Activated CD4-positive, alpha-beta memory T cell treated with anti-CD3 and anti-CD28 coated beads for 36 hours (primary cell): Measurements from ENCODE around the gene RRP8. TPM values are rescaled to one million over a fixed set of nuclear protein-coding genes. Genes with fewer than 3 reads are reported as not detected.

Experiments used
- CTCF ChIA-PET: fragments of 350-600 bp; sonication (Branson Sonifier 250); formaldehyde crosslinking; loops from one replicate; lab custom pipeline; 2021; ENCODE audit warnings: antibody characterized with exemption, inconsistent platforms; lab: Charles Lee
- POLR2A ChIA-PET: fragments of 350-600 bp; sonication (Branson Sonifier 250); formaldehyde crosslinking; loops from one replicate; lab custom pipeline; 2021; ENCODE audit warnings: antibody characterized with exemption; lab: Charles Lee
- DNase-seq: peaks from one replicate; pipeline ENCODE4 v3.0.0-alpha.2; 2020
- H3K27ac Mint-ChIP-seq: one replicate; pipeline ENCODE4 v1.8.0; 2021; ENCODE audit warnings: mixed read lengths
- H3K27me3 Mint-ChIP-seq: one replicate; pipeline ENCODE4 v1.8.0; 2021; ENCODE audit warnings: mixed read lengths
- H3K36me3 Mint-ChIP-seq: one replicate; pipeline ENCODE4 v1.8.0; 2021; ENCODE audit warnings: mixed read lengths
- H3K4me1 Mint-ChIP-seq: one replicate; pipeline ENCODE4 v1.8.0; 2021; ENCODE audit warnings: low read depth, mixed read lengths
- H3K4me3 Mint-ChIP-seq: one replicate; pipeline ENCODE4 v1.8.0; 2021; ENCODE audit warnings: mild to moderate bottlenecking, mixed read lengths
- H3K9me3 Mint-ChIP-seq: one replicate; pipeline ENCODE4 v1.8.0; 2021; ENCODE audit warnings: mixed read lengths
- intact Hi-C: fragments of 100-400 bp; cut with micrococcal nuclease; formaldehyde crosslinking; loops from one replicate; pipeline ENCODE4 v1.15.1; 2023
- total RNA-seq, 2 experiments: library from RNA; stranded (reverse); gene quantifications; one replicate each; pipeline ENCODE4 v1.2.3, GENCODE V29; 2021

The RRP8 gene
- total RNA-seq, 2 experiments from 2014 or later, result 34.9 to 37.5 TPM

- no peaks in the 10 kb centered on the region for H3K27me3 Mint-ChIP-seq
- CTCF ChIA-PET, result interaction anchor here (0.6 to 1.2 kb wide), 3 partner anchors 32 to 143 kb away, joined by 3 to 4 read pairs (median 3); partner anchors contain the start of gene MRPL17
- H3K4me3 Mint-ChIP-seq, result no peak overlapping the region
- no peak for DNase-seq
- POLR2A ChIA-PET, result no interaction called here
- no peaks in the 10 kb centered on the region for H3K4me1 Mint-ChIP-seq
- no peak overlapping the region for H3K27ac Mint-ChIP-seq
- intact Hi-C loops, result no loop called here
- H3K36me3 Mint-ChIP-seq, result peaks cover 2% of the 10 kb centered on the region
- H3K9me3 Mint-ChIP-seq, result no peaks in the 10 kb centered on the region
These were observed 40.2 kb downstream of the RRP8 start for GRCh38 chr11:6563121-6563619.

- CTCF ChIA-PET, result no interaction called here
These were observed 42.1 kb downstream of the RRP8 start for GRCh38 chr11:6561288-6561687.

DNA sequence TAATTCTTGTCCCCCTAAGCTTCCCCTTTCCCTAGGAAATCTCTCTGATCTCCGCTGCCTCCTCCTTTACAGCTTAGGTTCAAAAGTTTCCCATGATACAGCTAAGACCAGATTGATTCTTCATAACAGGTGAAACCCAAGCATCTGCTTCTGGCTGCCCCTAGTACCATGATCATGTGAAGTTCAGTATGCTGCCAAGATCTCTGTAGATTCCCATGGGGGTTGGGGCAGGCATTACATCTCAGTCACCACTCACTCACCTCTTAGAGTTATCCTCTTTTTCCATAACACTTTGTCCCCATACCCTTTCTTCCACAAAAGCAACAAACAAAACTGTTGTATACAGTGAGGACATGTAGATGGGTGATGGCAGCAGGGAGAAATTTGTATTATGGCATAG is 44.0 kb downstream of the RRP8 start:
- CTCF ChIA-PET, result no interaction called here
- Mint-ChIP-seq H3K4me3 (no peak overlapping the region), H3K27me3 (no peaks in the 10 kb centered on the region), H3K9me3 (no peaks in the 10 kb centered on the region), H3K27ac (no peak overlapping the region), H3K4me1 (no peaks in the 10 kb centered on the region), H3K36me3 (peaks cover 2% of the 10 kb centered on the region)
- POLR2A ChIA-PET, result no interaction called here
- DNase-seq, result no peak
- intact Hi-C loops, result no loop called here

More at GRCh38 chr11:6561288-6561687, 42.1 kb downstream of the RRP8 start:
- Mint-ChIP-seq H3K27me3 (no peaks in the 10 kb centered on the region), H3K36me3 (peaks cover 2% of the 10 kb centered on the region), H3K9me3 (no peaks in the 10 kb centered on the region), H3K4me1 (no peaks in the 10 kb centered on the region), H3K27ac (no peak overlapping the region), H3K4me3 (no peak overlapping the region)
- POLR2A ChIA-PET, result no interaction called here
- no peak for DNase-seq
- intact Hi-C loops, result no loop called here

DNA sequence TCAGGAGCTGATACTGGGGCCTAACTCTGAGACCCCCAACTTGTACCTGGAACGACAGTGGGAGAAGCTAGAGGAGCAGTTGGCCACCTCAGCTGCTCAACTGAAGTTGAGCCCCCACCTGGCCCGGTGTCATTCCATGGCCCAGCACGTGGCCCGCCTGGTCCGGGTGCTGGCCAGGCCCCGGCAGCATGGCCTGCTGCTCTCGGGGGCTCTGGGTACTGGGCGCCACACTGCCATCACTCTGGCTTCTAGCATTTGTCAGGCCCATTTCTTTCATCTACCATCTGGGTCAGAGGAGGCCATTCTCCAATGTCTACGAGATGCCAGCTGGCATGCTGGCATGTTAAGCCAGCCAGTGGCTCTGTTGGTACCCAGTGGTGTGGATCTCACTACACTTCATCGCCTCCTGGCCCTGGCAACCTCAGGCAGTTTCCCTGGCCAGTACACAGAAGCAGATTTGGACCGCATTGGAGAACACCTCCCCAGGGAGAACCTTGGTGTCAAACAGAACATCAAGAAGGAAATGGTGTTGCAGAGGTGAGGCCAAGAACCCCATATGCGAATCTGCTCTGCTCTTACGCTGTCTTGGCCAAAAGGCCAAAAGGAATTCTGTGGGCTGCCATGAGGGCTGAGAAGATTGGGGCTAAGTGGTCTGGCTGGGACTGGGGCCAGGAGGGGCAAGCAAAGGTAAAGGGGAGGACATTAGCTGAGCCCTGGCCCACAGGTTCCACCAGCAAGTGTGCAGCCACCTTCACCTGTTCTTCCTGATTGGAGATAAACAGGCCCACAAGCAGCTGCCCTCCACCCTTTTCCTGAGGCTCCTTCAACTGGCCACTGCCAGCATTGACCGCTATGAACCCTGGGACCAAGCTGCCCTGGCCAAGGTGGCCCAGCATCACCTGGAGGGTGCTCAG is 45.4 kb downstream of the RRP8 start:
- Mint-ChIP-seq H3K27me3 (no peaks in the 10 kb centered on the region), H3K4me3 (no peak overlapping the region), H3K36me3 (peaks cover 2% of the 10 kb centered on the region), H3K4me1 (no peaks in the 10 kb centered on the region), H3K9me3 (no peaks in the 10 kb centered on the region), H3K27ac (no peak overlapping the region)
- intact Hi-C loops, result no loop called here
- CTCF ChIA-PET, result no interaction called here
- no peak for DNase-seq
- POLR2A ChIA-PET, result no interaction called here

DNA sequence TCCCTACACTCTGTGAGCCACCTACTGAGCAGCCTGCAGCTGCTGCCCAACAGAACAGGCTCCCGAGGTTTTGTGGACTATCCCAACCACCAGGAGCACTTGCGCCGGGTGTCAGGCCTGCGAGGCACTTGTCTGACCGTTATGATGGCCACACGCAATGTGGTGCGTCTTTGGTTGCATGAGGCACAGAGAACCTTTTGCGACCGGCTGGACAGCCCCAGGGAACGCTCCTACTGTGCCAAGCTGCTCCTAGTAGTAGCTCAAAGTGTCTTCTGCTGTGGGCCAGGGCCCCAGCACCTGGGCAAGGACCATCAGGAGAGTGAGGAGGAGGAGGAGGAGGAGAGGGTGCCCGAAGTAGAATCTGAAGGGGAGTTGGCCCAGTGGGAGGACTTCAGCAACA is 46.4 kb downstream of the RRP8 start:
- CTCF ChIA-PET, result no interaction called here
- DNase-seq, result no peak
- Mint-ChIP-seq H3K27me3 (no peaks in the 10 kb centered on the region), H3K36me3 (peaks cover 2% of the 10 kb centered on the region), H3K4me1 (no peaks in the 10 kb centered on the region), H3K9me3 (no peaks in the 10 kb centered on the region), H3K27ac (no peak overlapping the region), H3K4me3 (no peak overlapping the region)
- POLR2A ChIA-PET, result no interaction called here
- intact Hi-C loops, result no loop called here

- no peaks in the 10 kb centered on the region for H3K36me3 Mint-ChIP-seq
- H3K4me3 Mint-ChIP-seq, result no peak overlapping the region
- intact Hi-C loops, result no loop called here
- CTCF ChIA-PET, result no interaction called here
- DNase-seq, result no peak
- H3K4me1 Mint-ChIP-seq, result no peaks in the 10 kb centered on the region
- no peaks in the 10 kb centered on the region for H3K27me3 Mint-ChIP-seq
- POLR2A ChIA-PET, result no interaction called here
- no peak overlapping the region for H3K27ac Mint-ChIP-seq
- no peaks in the 10 kb centered on the region for H3K9me3 Mint-ChIP-seq
These were observed 47.1 kb downstream of the RRP8 start for GRCh38 chr11:6556139-6556949.

DNA sequence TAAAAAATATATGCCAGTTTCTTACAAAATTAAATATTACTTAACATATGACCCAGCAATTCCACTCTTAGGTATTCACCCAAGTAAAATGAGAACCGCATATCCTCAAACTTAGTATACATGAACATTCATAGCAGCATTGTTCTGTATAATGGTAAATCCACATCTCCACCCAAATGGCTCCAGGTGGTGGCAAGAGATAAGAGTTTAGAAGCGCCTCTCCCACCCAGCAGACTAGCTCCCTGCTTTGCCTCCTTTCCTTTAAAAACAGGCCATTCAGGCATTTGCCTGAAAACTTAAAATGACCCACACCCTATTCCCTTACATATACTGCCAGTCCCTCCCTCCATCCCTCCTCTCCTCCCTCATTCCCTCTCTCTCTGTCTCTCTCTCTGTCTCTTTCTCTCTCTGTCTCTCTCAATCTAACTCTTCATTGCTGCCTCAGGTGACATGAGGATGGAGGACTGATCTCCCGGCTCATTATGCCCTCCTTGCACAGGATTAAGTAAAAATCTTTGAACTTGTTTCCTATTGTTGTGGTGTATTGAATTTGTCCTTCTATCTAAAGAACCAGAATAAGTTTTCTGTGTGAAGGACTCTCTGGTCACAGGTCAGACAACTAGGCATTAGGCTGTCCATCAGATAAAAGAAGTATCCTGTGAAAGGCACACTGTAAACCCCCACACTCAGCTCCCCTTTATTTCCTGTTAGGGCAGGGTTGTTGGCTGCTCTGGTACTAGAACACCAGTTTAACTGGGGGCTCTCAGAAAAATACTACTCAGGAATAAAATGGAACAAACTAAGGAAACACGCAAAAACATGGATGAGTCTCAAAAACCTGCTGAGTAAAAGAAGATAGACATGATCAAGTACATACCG is 48.3 kb downstream of the RRP8 start:
- POLR2A ChIA-PET, result no interaction called here
- H3K27ac Mint-ChIP-seq, result no peak overlapping the region
- H3K4me3 Mint-ChIP-seq, result no peak overlapping the region
- no peaks in the 10 kb centered on the region for H3K36me3 Mint-ChIP-seq
- H3K27me3 Mint-ChIP-seq, result no peaks in the 10 kb centered on the region
- intact Hi-C loops, result no loop called here
- H3K4me1 Mint-ChIP-seq, result no peaks in the 10 kb centered on the region
- H3K9me3 Mint-ChIP-seq, result no peaks in the 10 kb centered on the region
- CTCF ChIA-PET, result no interaction called here
- no peak for DNase-seq

DNA sequence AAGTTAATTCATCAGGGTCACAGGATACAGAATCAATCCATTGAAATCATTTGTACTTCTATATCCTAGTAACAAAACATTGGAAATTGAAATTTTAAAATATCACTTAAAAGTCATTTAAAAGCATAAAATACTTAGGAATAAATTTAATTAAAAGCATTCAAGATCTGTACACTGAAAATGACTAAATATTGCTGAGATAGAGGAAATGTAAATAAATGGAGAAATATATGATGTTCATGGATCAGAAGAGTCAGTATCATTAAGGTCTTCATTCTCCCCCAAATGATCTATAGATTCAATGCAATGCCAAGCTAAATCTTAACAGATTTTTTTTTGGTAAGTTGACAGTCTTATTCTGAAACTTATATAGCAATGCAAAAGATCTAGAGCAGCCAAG is 49.8 kb downstream of the RRP8 start:
- H3K9me3 Mint-ChIP-seq, result no peaks in the 10 kb centered on the region
- no peak overlapping the region for H3K27ac Mint-ChIP-seq
- ChIA-PET POLR2A (no interaction called here), CTCF (no interaction called here)
- DNase-seq, result no peak
- no peak overlapping the region for H3K4me3 Mint-ChIP-seq
- H3K36me3 Mint-ChIP-seq, result no peaks in the 10 kb centered on the region
- intact Hi-C loops, result no loop called here
- no peaks in the 10 kb centered on the region for H3K4me1 Mint-ChIP-seq
- no peaks in the 10 kb centered on the region for H3K27me3 Mint-ChIP-seq

- H3K4me1 Mint-ChIP-seq, result no peaks in the 10 kb centered on the region
- CTCF ChIA-PET, result no interaction called here
- intact Hi-C loops, result no loop called here
- POLR2A ChIA-PET, result no interaction called here
- H3K27ac Mint-ChIP-seq, result no peak overlapping the region
- H3K4me3 Mint-ChIP-seq, result no peak overlapping the region
- peaks cover 5% of the 10 kb centered on the region for H3K36me3 Mint-ChIP-seq
- no peaks in the 10 kb centered on the region for H3K27me3 Mint-ChIP-seq
- DNase-seq, result no peak
- no peaks in the 10 kb centered on the region for H3K9me3 Mint-ChIP-seq
These were observed 54.8 kb downstream of the RRP8 start for GRCh38 chr11:6548641-6549040.

- Mint-ChIP-seq H3K27ac (no peak overlapping the region), H3K36me3 (peaks cover 5% of the 10 kb centered on the region), H3K9me3 (no peaks in the 10 kb centered on the region), H3K27me3 (no peaks in the 10 kb centered on the region), H3K4me3 (no peak overlapping the region), H3K4me1 (no peaks in the 10 kb centered on the region)
- intact Hi-C loops, result no loop called here
- ChIA-PET CTCF (no interaction called here), POLR2A (no interaction called here)
- no peak for DNase-seq
These were observed 55.3 kb downstream of the RRP8 start for GRCh38 chr11:6548121-6548520.

- H3K9me3 Mint-ChIP-seq, result no peaks in the 10 kb centered on the region
These were observed 56.2 kb downstream of the RRP8 start for GRCh38 chr11:6547177-6547576.

More at GRCh38 chr11:6547177-6547576, 56.2 kb downstream of the RRP8 start:
- POLR2A ChIA-PET, result interaction anchor here (0.6 kb wide), 1 partner anchor 580 kb away, joined by 3 read pairs; no protein-coding TSS in a partner anchor
- H3K36me3 Mint-ChIP-seq, result peaks cover 6% of the 10 kb centered on the region
- H3K4me1 Mint-ChIP-seq, result no peaks in the 10 kb centered on the region
- DNase-seq, result no peak
- intact Hi-C loops, result no loop called here
- CTCF ChIA-PET, result interaction anchor here (1.1 kb wide), 1 partner anchor 15 kb away, joined by 3 read pairs; no protein-coding TSS in a partner anchor
- no peaks in the 10 kb centered on the region for H3K27me3 Mint-ChIP-seq
- no peak overlapping the region for H3K27ac Mint-ChIP-seq
- no peak overlapping the region for H3K4me3 Mint-ChIP-seq
